Stimulated activated CD8-positive, alpha-beta memory T cell treated with anti-CD3 and anti-CD28 coated beads, Interleukin-7, amount 100 ng/mL, for 4 hours (primary cell): ENCODE results near the gene S1PR3.

Source experiments
- DNase-seq, 2 donors: peaks; one replicate each; pipeline ENCODE4 v3.0.0-alpha.2; 2020; ENCODE audit warnings: low read depth in 2 of 2

Gene S1PR3

DNA sequence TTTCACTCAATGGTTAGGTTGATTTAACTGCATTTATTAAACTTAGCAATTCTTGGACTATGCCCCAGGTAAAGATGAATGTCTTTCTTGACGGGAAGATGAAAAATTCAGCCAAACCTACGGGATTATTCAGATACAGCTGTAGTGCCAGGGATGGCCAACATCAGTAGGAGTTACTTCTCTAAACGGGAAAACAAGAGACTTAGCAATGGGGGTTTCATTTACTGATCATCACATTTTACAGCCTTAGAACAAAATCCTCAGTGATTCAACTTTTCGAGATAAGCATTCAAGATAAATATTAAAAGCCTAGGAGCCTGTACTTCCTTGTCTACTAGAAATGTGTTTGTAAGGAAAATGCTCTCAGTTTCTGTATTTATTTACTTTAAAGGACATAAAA lies 46.1 kb downstream of the S1PR3 start:
- DNase-seq = no peak

DNA sequence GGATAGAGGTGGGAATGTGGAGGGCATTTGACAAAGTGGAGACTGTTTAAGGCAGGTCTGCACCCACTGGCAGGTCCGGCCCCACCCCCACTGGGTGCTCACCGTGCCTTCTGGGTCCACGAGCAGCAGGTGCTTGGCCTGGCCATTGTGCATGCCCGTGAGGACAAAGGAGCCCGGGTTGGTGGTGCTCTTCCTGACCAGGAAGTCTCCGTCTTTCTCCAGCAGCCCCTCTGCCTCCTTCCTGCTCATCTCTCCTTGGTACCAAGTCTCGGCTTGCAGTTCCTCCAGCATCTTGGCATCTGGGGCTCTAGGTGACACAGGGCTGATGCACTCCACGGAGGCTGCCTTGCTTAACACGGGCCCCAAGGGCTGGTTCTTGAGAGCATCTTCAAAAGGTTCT lies 46.6 kb downstream of the S1PR3 start:
- DNase-seq = no peak

DNA sequence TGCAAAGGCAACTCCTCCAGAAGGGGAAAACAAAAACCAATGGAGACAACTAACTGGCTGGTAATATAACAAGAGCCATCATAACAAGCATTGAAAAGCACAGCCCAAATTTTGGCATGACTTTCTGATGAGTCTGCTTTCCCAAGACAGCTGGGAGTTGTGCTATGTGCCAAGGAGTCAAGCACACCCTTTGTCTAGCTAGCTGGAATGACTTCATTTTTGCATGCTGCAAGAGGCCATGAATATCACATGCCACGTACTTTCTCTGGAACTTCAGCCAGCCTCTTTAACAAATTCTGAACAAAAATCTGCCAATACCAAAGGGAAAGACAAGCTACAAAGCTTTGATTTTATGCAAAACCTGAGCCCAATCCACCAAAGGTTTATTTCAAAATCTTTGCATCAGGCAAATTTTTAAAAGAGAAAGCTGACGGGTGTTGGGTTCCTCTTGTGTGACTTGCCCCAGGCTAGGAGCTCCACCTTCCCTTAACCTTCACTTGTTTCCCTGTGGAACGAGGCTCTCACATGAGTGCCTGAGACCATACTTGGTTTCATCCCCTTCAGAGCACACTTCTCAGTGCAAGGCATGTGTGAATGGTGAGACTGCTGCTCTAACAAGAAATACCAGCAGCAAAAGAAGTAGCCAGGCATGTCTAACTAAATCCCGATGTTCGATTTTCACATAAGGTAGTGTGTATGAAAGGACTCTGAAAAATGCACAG lies 47.3 kb downstream of the S1PR3 start:
- no peak for DNase-seq

DNA sequence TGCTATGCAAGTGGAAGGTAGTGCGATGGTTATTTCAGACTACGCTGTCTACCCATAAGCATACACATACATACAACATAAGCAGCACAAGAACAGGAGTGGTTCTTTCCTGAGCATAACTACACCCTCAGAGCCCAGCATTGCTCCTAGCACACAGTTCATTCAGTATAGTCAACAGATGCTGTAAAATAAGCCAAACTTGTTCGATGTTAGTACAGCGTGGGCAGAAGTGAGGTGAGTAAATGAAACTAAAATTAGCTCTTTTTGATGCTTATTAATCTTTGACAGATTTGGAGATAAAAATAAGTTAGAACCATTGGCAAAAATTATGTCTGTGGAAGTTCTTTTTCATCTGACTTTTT lies 47.8 kb downstream of the S1PR3 start:
- no peak for DNase-seq

DNA sequence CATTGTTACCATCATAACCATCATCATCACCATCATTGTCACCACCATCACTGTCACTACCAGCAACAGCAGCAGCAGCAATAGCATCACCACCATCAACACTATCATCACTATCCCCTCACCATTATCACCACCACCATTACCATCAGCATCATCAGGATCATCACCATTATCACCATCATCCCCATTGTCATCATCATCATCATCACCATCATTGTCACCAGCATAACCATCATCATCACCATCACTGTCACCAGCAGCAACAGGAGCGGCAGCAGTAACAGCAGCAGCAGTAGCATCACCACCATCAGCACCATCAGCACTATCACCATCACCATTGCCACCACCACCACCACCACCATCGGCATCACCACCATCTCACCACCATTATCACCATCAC lies 48.4 kb downstream of the S1PR3 start:
- DNase-seq = no peak

DNA sequence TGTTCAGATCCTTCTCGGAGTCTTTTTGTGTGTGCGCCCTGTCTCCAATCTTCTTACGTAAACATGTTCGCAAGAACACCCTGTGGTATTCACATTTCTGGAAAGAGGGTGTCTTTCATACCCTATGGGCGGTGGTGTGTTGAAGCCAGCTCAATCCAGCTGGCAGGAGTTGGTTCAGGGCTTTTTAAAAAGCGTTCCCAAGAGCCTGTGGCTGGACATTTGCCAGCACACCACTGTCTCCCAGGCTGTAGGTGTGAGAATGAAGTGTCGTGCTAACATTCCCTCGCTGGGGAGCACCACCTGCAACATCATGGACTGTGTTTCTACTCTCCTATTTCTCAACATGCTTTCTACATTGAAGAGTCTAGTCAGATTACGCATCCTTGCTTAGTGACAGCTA lies 51.7 kb downstream of the S1PR3 start:
- DNase-seq = no peak

DNA sequence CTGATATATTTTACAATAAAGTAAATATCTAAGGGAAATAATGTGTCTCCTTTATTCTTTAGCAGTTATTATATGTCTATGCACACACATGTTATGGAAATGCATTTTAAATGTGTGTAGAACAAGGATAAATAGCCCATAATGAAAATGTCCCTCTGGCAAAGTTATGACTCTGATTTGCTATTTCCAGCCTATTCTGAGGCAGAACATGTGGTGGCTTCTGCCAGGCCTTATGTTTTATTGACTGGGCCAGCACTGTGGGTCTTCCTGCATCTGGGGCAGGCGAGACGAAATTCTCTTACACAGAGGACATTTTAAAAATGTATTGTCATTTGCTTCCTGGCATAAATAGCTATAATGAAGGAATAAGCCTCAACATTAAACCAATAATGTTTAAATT lies 52.8 kb downstream of the S1PR3 start:
- DNase-seq = no peak

DNA sequence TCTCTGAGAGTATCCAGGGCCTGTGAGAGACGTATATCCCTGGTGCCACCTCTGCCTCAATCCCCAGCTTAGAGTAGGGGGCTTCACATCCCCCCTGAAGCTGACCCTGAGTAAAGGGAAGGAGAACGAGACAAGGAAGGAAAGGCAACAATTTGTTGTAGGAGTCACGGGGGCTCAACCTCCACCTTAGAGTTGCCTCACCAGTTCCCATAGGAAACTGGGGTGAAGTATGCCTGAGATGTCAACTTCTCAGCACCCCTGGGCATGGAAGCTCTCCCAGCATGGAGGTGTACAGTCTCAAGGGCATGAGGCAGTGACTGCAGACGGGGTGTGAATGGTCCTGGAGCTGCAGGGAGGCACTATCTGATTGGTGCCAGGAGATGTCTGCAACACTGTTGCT lies 53.6 kb downstream of the S1PR3 start:
- DNase-seq = no peak

DNA sequence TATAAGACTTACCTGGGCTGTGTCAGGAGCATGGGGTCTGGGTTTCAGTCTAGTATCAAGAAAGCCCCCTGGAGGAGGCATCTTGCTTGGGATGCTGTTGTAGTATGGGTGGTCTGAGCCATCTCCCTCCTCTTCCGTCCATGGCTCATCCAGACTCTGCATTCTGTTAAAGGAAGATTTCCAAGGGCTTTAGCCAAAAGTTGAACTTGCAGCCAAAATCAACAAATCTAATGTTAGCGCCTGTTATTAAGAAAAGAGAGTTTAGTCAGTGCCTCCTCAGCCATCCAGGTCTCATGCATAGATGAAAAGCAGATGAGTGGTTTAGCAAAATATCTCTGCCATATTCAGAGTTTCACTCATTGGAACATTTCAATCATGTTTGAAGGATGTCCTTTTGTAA lies 55.6 kb downstream of the S1PR3 start:
- no peak for DNase-seq

DNA sequence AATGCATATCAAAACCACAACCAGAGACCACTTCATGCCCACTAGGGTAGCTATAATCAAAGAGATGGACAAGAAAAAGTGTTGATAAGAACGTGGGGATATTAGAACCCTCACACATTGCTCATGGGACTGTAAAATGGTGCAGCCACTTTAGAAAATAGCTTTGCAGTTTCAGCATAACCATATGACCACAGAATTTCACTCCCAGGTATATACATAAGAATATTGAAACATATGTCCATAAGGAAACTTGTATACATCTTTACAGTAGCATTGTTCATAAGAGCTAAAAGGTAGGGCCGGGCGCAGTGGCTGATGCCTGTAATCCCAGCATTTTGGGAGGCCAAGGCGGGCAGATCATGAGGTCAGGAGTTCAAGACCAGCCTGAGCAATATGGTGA lies 56.4 kb downstream of the S1PR3 start:
- DNase-seq = no peak

DNA sequence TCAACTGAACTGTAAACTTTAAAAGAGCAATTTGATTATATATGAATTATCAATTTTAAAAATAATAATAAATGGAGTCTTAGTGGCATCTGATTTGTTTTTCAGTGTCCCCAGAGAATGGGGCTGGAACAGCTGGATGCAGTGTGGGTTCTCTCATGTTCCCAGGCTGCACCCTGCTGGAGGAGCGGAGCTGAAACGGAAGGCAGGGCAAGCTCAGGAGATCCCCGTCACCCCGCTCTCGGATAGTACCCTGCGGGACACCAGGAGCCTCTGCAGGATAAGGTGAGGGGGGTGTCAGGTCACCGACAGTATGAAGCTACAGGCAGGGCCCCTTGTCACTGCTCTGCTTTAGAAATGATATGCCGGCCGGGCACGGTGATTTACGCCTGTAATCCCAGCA lies 57.3 kb downstream of the S1PR3 start:
- no peak for DNase-seq

DNA sequence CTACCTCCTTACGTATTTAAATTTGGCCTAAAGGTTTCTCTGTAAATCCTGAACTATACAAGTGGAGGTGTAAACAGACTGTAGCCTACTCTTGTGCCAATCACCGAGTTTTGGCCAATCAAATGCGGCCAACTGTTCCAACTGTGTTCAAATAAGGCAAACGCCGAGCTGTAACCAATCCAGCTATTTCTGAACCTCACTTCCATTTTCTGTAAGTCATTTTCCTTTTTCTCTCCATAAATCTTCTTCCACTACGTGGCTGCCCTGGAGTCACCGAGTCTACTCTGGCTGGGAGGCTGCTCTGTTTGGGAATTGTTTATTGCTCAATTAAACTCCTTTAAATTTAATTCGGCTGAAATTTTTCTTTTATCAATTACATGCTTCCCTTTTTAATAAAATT lies 58.4 kb downstream of the S1PR3 start:
- DNase-seq = no peak

DNA sequence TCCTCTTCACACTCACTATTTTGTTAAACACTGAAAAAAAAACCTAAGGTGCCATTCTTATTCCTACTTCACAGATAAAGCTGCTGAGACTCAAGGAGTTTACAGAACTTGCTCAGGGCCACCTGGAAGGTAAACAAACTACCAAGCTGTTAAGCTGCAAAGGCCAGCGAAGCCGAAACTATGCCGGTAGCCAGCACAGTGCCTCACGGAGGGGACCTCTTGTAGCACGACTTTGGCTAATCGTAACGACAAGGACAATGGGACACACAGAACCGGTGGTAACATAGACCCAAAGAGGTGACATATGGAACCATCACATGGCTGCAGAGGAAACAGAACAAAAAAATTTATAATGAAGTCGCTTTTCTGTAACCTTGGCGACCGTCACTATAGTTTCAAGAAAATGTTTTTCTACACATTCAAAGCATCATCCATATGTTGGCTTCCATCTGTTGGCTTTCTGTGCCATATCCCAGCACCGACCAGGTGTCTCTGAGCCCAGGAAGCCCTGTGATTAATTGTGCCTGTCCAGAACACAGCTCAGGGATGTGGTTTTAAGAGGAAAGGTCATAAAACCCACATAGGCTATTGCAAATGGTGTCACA lies 60.3 kb downstream of the S1PR3 start:
- no peak for DNase-seq

DNA sequence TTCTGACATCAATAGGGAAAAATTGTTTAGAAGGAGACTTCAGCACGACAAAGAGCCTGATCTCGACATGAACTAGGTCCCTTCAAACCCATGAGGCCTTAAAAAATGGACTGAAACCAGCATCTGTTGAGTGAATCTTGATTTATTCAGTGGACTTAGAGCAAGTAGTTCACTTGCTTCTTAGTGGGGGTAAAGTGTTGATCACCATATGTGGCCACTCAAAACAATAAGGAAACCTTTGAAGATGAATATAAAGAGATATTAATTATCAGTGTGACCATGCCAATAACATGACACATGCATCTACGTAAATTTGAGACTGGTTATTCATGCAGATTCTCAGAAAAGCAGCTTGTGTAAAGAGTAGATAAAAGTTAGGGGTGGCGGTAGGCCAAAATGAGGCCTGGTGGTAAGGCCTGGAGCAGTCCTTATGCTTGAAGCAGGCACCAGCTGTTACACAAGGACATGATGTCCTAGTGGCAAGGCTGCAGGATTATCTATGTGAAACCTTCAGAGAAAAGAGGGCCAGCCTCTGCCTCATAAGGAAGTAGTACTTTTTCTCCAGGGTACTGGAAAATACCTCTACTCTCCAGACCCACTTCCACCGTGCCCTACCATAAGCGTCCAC lies 61.3 kb downstream of the S1PR3 start:
- DNase-seq = no peak

DNA sequence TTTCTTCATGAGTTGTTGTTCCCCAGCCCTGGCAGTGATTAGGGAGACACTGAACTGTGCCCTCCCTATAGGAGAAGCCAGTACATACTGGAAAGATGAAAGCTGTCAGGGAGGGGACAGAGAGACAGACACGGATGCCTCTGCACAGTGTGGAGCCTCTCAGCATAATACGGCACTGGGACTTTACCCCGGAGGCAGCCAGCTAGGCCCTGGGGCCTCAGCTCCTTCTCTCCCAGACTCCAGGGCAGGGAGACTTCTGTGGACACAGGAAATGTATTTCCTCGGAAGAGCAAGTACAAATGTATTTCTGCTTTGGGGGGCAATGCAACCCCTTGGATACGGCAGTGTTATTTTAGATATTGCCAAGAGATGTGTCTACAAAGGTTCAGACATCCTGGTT lies 62.0 kb downstream of the S1PR3 start:
- no peak for DNase-seq
